BJ (cell line): Measurements from ENCODE around the gene LCN12. TPM values are rescaled to one million over a fixed set of nuclear protein-coding genes. Genes with fewer than 3 reads are reported as not detected.

Experiments
- CTCF ChIA-PET: fragments of 350-600 bp; formaldehyde crosslinking; extraction: SDS; loops from one replicate; lab custom pipeline; 2021; ENCODE audit warnings: antibody characterized with exemption, inconsistent platforms; lab: Yijun Ruan, JAX
- POLR2A ChIA-PET: fragments of 300-600 bp; sonication (Branson Sonifier 250); formaldehyde crosslinking; extraction: SDS; loops from one replicate; lab custom pipeline; 2021; ENCODE audit warnings: antibody characterized with exemption; lab: Charles Lee
- DNase-seq: peaks from one replicate; pipeline ENCODE4 v3.0.0-alpha.2; 2011; ENCODE audit warnings: low read depth
- H3K27me3 ChIP-seq: 2 replicates; pipeline ENCODE4 v1.6.0; 2011; ENCODE audit warnings: low read length; ENCODE audit not compliant: control insufficient read depth, insufficient read depth
- H3K36me3 ChIP-seq: 2 replicates; pipeline ENCODE4 v1.5.1; 2011; ENCODE audit warnings: low read length; ENCODE audit not compliant: control insufficient read depth, insufficient read depth
- H3K4me3 ChIP-seq: 2 replicates; pipeline ENCODE4 v1.5.1; 2011; ENCODE audit warnings: low read depth, mild to moderate bottlenecking, control low read depth, low read length
- CTCF ChIP-seq: IDR thresholded peaks from 2 replicates; pipeline ENCODE4 v1.5.1; 2011; ENCODE audit warnings: low read depth, mild to moderate bottlenecking, control low read depth, inconsistent platforms, low read length, moderate library complexity; ENCODE audit not compliant: insufficient read depth
- polyA plus RNA-seq: library from polyadenylated mRNA; depleted of rRNA; stranded (reverse); fragments of >200 nt; gene quantifications from 2 replicates; pipeline ENCODE4 v1.2.3, GENCODE V29; 2011

The LCN12 gene
- polyA plus RNA-seq, 1 experiment = 0.36 TPM

DNA sequence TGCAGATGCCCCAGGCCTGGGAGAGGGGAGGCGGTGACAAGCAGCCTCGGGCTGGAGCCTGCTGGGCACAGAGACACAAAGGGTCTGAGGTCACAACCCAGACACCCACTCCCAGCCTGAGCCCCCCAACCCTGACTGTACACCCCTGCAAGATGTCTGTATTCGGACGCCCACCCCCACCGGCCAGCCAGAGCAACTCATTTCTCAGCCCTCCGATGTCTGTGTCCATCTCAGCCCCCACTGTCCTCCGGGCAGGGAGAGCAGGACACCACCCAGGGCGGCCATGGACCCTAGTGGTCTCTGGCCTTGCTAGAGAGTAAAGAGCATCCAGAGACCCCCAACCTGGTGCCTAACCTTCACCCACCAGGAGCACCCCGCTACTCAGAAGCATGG, 3.9 kb downstream of the LCN12 start:
- Histone ChIP-seq H3K36me3 (no peaks in the 10 kb centered on the region), H3K27me3 (no peaks in the 10 kb centered on the region; the same call in 1 of the 2 replicates), H3K4me3 (no peak overlapping the region)
- POLR2A ChIA-PET = no interaction called here
- CTCF ChIA-PET = no interaction called here
- no peak for TF ChIP-seq CTCF
- DNase-seq = no peak

DNA sequence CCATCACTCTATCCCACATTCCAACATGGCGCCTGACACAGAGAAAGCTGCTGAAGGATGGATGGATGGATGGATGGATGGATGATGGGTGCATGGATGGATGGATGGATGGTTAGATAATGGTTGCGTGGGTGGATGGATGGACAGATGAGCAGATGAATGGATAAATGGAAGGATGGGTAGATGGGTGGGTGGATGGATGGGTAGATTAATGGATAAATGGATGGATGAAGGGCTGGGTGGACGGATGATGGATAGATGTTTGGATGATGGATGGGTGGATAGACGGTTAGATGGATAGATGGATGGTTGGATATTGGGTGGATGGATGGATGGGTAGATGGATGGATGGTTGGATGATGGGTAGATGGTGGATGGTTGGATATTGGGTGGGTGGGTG, 4.5 kb downstream of the LCN12 start:
- ChIA-PET CTCF (no interaction called here), POLR2A (no interaction called here)
- no peak overlapping the region for H3K4me3 ChIP-seq
- no peak for TF ChIP-seq CTCF
- DNase-seq = no peak
- H3K27me3 ChIP-seq = no peaks in the 10 kb centered on the region; the same call in 1 of the 2 replicates
- H3K36me3 ChIP-seq = no peaks in the 10 kb centered on the region

DNA sequence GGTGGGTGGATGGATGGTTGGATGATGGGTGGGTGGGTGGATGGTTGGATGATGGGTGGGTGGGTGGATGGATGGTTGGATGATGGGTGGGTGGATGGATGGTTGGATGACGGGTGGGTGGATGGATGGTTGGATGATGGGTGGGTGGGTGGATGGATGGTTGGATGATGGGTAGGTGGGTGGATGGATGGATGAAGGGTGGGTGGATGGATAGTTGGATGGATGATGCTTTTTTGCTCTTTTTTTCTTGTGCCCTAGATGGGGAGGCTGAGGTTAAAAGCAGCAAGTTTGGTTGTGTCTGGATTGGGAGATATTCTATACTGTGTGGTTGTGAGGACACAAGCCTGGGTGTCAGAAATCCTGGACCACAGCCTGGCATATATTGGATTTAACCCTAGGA, 5.4 kb downstream of the LCN12 start:
- CTCF ChIA-PET = no interaction called here

GRCh38 chr9:136957901-136958300, 5.8 kb downstream of the LCN12 start:
- no peak for DNase-seq
- Histone ChIP-seq H3K4me3 (no peak overlapping the region), H3K27me3 (no peaks in the 10 kb centered on the region; the same call in 1 of the 2 replicates), H3K36me3 (no peaks in the 10 kb centered on the region)
- CTCF ChIA-PET = no interaction called here
- no peak for TF ChIP-seq CTCF
- POLR2A ChIA-PET = no interaction called here

More for the DNA sequence above, 5.4 kb downstream of the LCN12 start:
- TF ChIP-seq CTCF = no peak
- Histone ChIP-seq H3K27me3 (no peaks in the 10 kb centered on the region; the same call in 1 of the 2 replicates), H3K36me3 (no peaks in the 10 kb centered on the region), H3K4me3 (no peak overlapping the region)
- POLR2A ChIA-PET = no interaction called here
- no peak for DNase-seq

DNA sequence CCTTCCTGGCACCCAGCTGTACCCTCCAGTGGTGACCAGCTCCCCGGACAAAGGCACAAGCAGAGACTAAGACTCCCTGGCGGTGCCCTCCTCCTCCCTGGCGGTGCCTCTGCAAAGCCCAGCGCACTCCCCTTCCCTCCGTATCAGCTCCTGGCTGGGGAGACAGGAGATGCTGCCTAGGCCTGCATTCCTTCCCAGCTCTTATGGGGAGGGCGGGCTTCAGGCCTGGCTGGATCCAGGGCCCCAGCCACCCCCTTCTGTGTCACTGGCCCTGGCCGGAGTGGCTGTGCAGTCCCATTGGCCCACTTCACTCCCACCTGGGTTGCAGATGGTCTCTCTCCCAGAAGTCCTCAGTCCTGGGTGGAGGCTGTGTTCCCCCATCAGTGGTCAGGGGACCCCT, 6.4 kb downstream of the LCN12 start:
- POLR2A ChIA-PET = no interaction called here
- no peak for DNase-seq
- TF ChIP-seq CTCF = no peak

More for the DNA sequence above, 6.4 kb downstream of the LCN12 start:
- no peaks in the 10 kb centered on the region; the same call in 1 of the 2 replicates for H3K27me3 ChIP-seq
- no peaks in the 10 kb centered on the region for H3K36me3 ChIP-seq
- CTCF ChIA-PET = interaction anchor here (1.6 kb wide), 1 partner anchor 12 kb away, joined by 4 read pairs; no protein-coding TSS in a partner anchor
- H3K4me3 ChIP-seq = no peak overlapping the region
